Thyroid gland (tissue), 4 donors: ENCODE data around the gene APOC1.
"Not testable (repeated sequence)": the region's sequence is repeated elsewhere in the genome, so short reads cannot be mapped to it uniquely, and the experiment has no call there.

Experiments used
- CTCF ChIP-seq, 6 experiments: fragments of 200-600 bp in 3 of 6; fragments of 450-650 bp in 3 of 6; sonication (generic) in 3 of 6; IDR thresholded peaks; one replicate each; pipeline ENCODE4 v1.5.1; 2016 to 2019; ENCODE audit warnings: antibody characterized with exemption in 6 of 6, mild to moderate bottlenecking in 2 of 6, inconsistent platforms in 1 of 6, moderate library complexity in 1 of 6
- POLR2A ChIP-seq, 2 donors: fragments of 450-650 bp; IDR thresholded peaks; one replicate each; pipeline ENCODE4 v1.6.1; 2017; ENCODE audit warnings: antibody characterized with exemption in 2 of 2, mild to moderate bottlenecking in 2 of 2, moderate library complexity in 1 of 2

GRCh38 chr19:44888335-44888734, 26.1 kb upstream of the APOC1 start:
- TF ChIP-seq CTCF, POLR2A (IDR thresholded peaks at IDR 0.05): not testable (repeated sequence)
